Hepatic stellate cell (primary cell): ENCODE results near the gene LIFR.
"Not testable (repeated sequence)": the region's sequence is repeated elsewhere in the genome, so short reads cannot be mapped to it uniquely, and the experiment has no call there.

Experiments
- DNase-seq: peaks from one replicate; pipeline ENCODE4 v3.0.0; 2011; ENCODE audit warnings: low spot score

The LIFR gene

DNA sequence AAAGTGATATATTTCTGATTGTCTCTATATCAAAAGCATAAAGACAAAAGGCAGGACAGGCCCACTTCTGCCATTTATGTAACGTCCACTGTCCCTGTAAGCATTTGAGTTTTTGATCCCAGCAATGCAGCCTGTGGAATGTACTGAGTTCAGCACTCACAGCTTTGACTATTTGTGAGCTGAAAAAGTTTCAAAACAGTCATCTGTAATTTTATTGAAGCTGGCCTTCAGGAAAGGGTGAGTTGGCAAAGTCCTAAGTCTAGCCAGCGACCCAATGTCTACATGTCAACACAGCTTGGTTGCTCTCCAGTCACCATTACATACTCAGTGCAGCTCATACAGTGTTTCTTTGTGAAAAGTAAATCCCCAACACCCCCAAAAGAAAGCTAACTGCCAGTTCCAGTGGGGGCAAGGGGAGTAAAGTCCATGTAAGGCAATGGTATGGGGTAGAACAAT lies 9.7 kb downstream of the LIFR start:
- DNase-seq = no peak

DNA sequence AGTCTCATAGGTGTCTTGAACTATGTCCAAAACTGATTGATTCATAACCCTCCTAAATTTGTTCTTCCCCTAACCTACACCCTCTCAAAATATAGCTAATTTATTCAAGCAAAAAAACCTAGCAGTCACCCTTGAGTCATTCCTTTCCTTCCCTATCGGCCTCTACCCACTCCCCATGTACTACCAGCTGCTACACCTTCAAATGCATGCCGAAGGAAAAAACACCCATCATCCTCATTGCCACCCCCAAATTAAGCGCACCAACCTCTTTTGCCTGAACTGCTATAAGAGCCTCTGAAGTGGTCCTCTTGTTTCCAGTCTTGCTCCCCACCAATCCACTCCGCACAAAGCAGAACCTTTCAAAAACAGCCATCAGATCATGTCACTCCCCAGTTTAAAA lies 12.6 kb downstream of the LIFR start:
- DNase-seq = no peak

DNA sequence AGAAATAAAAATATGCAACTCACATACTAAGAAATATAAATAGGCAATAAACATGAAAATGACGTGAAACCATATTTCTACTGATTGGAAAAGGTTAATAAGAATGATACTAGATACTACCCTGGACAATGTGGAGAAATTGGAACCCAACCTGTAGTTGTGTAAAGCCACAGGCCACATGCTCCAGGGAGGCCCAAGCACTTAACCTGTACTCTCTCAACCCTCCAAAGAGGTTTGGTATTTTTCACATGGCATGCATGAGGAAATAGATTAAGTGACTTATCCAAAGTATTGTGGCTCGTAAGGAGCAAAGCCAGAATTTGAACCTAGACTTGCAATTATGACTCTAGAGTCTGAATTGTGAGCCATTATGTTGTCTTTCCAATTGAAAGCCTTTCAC lies 13.4 kb downstream of the LIFR start:
- DNase-seq = no peak

DNA sequence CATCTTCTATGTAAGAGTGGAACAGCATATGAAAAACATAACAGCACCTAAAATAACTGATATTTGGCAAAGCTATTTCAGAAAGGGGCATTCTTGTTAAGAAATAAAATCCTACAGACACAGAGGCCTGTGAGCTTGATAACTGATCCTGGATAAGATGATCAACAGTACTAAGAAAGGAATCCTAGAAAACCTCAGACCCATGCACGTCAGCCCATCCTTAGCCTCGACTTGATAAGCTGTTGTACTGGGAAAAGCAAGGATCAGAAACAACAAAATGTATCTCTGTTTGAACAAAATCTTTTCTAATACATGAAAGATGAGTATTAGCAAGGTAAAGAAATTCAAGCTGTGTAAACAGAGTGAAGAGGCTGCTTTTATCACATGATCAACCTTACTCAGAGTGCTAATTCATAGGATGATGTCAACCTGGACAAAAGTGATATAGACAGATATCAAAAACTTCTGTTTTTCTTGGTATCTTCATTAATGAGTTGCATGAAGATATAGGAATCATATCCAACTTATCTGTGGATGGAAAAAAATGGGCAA lies 15.2 kb downstream of the LIFR start:
- no peak for DNase-seq

DNA sequence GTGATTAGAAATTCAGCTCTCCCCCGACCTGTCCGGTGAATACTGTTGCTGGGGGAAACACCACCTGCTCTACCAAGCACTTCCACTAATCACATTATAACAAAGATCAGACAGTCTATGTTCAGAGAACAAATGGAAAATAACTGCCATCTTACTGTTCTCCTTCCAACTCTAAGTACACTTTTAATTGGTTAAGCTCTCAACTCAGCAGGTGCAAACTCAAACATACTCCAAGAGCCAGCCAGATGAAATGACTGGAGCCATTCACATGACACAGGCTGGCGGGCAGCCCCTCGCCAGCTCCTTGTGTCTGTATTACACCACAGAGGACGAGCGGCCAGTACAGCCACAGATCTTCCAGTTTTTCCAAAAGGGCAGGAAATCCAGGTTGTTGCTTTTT lies 16.1 kb downstream of the LIFR start:
- no peak for DNase-seq

DNA sequence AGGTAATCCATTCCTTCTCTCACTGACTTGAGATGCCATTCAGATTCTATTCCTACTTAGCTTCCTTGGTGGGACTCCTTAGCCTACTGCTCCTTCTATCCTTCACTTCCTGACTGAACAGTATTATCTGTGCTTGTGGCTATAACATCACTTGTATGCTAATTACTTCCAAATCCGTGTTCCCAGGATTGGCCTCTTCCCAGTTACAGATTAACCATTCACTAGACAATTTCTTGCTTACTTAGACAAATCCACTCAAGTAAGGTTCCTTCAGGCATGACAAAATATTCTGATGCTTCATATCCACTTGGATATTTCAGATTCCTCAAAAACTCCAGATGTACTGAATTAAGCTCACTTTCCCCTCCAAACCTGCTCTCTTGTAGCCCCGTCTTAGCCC lies 18.3 kb downstream of the LIFR start:
- DNase-seq = no peak

DNA sequence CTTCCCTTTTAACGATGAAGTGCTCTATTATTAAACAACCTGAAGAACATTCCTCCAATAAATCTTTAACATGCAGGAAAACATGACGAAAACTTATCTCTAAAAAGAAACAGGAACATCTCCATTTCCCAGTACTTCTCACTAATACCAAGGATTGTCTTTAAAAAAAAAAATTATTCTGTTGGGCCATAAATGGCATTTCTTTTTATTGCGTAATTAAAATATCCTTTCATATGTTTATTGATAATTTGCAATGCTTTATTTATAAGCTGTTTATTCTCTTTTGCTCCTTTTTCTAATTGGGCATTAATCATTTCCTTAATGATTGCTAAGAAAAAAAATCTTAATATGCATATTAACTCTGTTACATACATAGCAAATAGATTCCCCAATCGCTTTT lies 18.9 kb downstream of the LIFR start:
- DNase-seq = no peak

- DNase-seq = no peak
Observed at GRCh38 chr5:38536968-38537367, 19.5 kb downstream of the LIFR start.

- DNase-seq = no peak
Observed at GRCh38 chr5:38535845-38536244, 20.6 kb downstream of the LIFR start.

- DNase-seq = no peak
Observed at GRCh38 chr5:38535248-38535750, 21.1 kb downstream of the LIFR start.

GRCh38 chr5:38534156-38534453 lies 22.3 kb downstream of the LIFR start:
- no peak for DNase-seq

DNA sequence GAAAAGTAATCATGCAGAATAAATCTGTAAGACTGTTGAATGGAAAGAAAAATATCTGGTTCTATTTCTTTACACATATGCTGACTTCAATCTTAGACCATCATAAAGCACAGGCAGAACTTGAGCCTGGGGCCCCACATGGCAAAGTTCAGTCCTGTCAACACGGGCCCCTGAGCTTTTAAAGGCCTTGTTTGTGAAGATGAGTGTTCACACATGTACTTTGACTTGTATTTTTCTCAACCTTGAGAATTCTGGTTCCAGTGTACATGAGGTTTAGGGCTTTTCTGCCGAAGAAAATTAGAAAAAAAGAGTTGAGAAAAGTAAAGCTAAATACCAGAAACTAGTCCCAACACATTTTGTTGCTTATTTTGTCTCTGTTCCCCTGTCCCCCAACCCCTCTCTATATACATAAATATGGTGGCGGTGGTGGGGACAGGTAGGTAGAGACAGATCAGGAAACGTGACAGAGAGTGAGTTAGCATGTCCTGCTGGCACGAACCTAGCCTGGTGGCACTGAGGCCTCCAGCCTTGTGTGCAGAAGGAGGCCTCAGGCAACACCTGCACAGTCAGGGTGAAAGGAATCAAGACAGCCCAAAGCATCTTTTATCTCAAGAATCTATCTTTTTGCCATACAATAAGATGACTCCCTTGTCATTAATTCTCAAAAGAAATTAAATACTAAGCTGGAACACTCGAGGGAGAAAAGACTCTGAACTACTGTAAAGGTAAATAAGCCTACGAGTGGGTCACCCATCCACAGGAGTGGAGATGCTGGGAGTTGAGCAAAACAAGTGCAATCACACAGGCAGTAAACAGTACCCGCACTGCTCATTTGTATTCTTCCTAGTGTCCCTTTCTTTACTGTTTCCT lies 22.9 kb downstream of the LIFR start:
- DNase-seq = no peak

GRCh38 chr5:38532165-38532669 lies 24.2 kb downstream of the LIFR start:
- no peak for DNase-seq

DNA sequence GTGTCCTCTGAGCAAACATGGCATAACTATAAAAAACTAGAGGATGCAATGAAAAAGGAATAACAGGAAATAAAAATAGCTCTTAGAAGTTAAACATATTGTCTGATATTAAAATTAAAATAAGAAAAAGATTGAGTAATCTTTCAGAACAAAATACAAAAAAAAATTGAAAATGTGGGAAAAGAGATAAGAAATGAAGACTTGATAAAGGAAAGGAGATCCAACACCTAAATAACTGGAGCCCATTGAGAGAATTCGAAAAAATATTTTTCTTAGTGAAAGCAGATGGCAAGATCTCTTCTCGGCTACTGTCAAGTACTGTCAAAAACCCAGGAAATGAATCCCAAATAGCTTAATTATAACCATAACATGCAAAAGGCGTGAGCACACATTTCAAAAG lies 24.9 kb downstream of the LIFR start:
- no peak for DNase-seq

- no peak for DNase-seq
Observed at GRCh38 chr5:38529955-38530646, 26.3 kb downstream of the LIFR start.

DNA sequence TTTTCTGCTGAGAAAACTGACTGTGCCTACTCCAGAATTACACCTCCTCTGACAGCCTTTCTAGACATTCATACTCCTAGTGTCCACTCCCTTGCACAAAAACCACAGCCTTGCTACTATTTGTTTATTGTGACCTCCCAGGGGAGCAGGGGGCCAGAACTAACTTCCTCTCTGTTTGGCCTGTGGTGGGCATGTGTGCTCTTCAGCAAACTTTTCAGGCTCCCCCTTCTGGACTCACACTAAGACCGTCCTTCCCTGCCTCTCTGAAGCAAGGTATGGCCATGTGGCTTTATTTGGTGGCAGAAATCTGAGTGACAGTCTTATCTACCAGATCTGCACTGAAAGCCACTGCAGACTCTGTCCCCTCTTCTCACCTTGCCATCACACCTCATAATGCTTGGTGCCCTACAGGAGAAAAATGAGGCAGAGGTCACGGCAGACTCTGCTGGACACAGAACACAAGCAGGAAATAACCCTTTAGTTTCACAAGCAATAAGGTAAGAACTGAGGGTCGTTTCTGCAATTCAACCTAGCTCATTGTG lies 28.2 kb downstream of the LIFR start:
- DNase-seq = no peak

GRCh38 chr5:38527475-38527874 lies 29.0 kb downstream of the LIFR start:
- DNase-seq = no peak

- no peak for DNase-seq
Observed at GRCh38 chr5:38524022-38524421, 32.4 kb downstream of the LIFR start.

- no peak for DNase-seq
Observed at GRCh38 chr5:38519476-38519875, 37.0 kb downstream of the LIFR start.

GRCh38 chr5:38518341-38518740 lies 38.1 kb downstream of the LIFR start:
- no peak for DNase-seq

DNA sequence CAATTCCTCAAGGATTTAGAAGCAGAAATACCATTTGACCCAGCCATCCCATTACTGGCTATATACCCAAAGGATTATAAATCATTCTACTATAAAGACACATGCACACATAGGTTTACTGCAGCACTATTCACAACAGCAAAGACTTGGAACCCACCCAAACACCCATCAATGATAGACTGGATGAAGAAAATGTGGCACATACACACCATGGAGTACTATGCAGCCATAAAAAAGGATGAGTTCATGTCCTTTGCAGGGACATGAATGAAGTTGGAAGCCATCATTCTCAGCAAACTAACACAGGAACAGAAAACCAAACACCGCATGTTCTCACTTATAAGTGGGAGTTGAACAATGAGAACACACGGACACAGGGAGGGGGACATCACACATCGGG lies 39.8 kb downstream of the LIFR start:
- not testable (repeated sequence) for DNase-seq

DNA sequence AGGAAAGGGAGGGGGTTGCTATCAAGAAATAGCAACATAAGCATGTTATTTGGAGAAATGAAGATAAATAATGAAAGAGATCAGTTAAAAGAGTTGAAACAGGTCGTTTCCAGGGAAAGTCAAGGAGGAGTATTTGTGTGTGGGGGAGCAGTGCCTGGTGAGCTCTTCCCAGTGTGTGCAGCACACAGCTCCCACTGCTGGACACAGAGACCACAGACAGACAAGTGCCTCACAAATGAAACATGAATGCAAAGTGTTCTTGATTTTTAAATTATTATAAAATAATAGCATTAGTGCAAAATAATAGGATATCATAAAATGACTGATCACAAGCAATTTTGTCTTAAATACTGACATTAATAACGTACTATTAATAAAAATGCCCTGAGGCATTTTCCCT lies 40.8 kb downstream of the LIFR start:
- DNase-seq = peak; percentile 23

- DNase-seq = no peak
Observed at GRCh38 chr5:38515092-38515491, 41.4 kb downstream of the LIFR start.
